Osteocyte (in vitro differentiated cells): ENCODE results near the gene C3orf20. TPM values are rescaled to one million over a fixed set of nuclear protein-coding genes. Genes with fewer than 3 reads are reported as not detected.

Experiments
- DNase-seq: peaks from one replicate; pipeline ENCODE4 v3.0.0; 2021; ENCODE audit warnings: mixed read lengths; ENCODE audit not compliant: unreplicated experiment; ENCODE audit errors: extremely low spot score
- H3K27ac Mint-ChIP-seq: one replicate; pipeline ENCODE4 v1.8.0; 2021; ENCODE audit warnings: mild to moderate bottlenecking, mixed read lengths; ENCODE audit not compliant: unreplicated experiment
- H3K27me3 Mint-ChIP-seq: one replicate; pipeline ENCODE4 v1.8.0; 2021; ENCODE audit warnings: mixed read lengths; ENCODE audit not compliant: unreplicated experiment
- H3K36me3 Mint-ChIP-seq: one replicate; pipeline ENCODE4 v1.8.0; 2021; ENCODE audit warnings: mixed read lengths; ENCODE audit not compliant: unreplicated experiment
- H3K4me1 Mint-ChIP-seq: one replicate; pipeline ENCODE4 v1.8.0; 2021; ENCODE audit warnings: mixed read lengths; ENCODE audit not compliant: unreplicated experiment
- H3K4me3 Mint-ChIP-seq: one replicate; pipeline ENCODE4 v1.8.0; 2021; ENCODE audit warnings: mild to moderate bottlenecking, moderate library complexity, mixed read lengths; ENCODE audit not compliant: unreplicated experiment
- H3K9me3 Mint-ChIP-seq: one replicate; pipeline ENCODE4 v1.8.0; 2021; ENCODE audit warnings: mixed read lengths; ENCODE audit not compliant: unreplicated experiment
- CTCF ChIP-seq: fragments of 200-600 bp; sonication (generic); IDR thresholded peaks from 2 replicates; pipeline ENCODE4 v1.5.0; 2021; ENCODE audit warnings: antibody characterized with exemption, mild to moderate bottlenecking, moderate library complexity
- total RNA-seq: library from RNA; stranded (reverse); gene quantifications from 2 replicates; pipeline ENCODE4 v1.2.1, GENCODE V29; 2021

Gene C3orf20
- total RNA-seq, 1 donor from 2014 or later, result not detected

GRCh38 chr3:14803981-14804834 is 129.3 kb downstream of the C3orf20 start:
- DNase-seq, result no peak
- Mint-ChIP-seq H3K27me3 (peaks cover 43% of the 10 kb centered on the region), H3K27ac (no peak overlapping the region), H3K4me3 (no peak overlapping the region), H3K36me3 (no peaks in the 10 kb centered on the region), H3K4me1 (no peaks in the 10 kb centered on the region), H3K9me3 (no peaks in the 10 kb centered on the region)
- no peak for TF ChIP-seq CTCF

- Mint-ChIP-seq H3K4me3 (no peak overlapping the region), H3K27ac (no peak overlapping the region), H3K9me3 (no peaks in the 10 kb centered on the region), H3K36me3 (no peaks in the 10 kb centered on the region), H3K27me3 (peaks cover 50% of the 10 kb centered on the region), H3K4me1 (no peaks in the 10 kb centered on the region)
- no peak for TF ChIP-seq CTCF
- no peak for DNase-seq
Measured at GRCh38 chr3:14804835-14805780, 130.2 kb downstream of the C3orf20 start.

GRCh38 chr3:14805961-14806537 is 131.1 kb downstream of the C3orf20 start:
- Mint-ChIP-seq H3K27ac (no peak overlapping the region), H3K27me3 (peaks cover 51% of the 10 kb centered on the region), H3K4me1 (peaks cover under 1% of the 10 kb centered on the region), H3K4me3 (no peak overlapping the region), H3K36me3 (no peaks in the 10 kb centered on the region), H3K9me3 (no peaks in the 10 kb centered on the region)
- TF ChIP-seq CTCF, result no peak
- no peak for DNase-seq

GRCh38 chr3:14806641-14807263 is 131.8 kb downstream of the C3orf20 start:
- DNase-seq, result no peak
- Mint-ChIP-seq H3K36me3 (no peaks in the 10 kb centered on the region), H3K4me3 (no peak overlapping the region), H3K9me3 (no peaks in the 10 kb centered on the region), H3K27me3 (peaks cover 58% of the 10 kb centered on the region), H3K4me1 (peaks cover 3% of the 10 kb centered on the region), H3K27ac (no peak overlapping the region)
- TF ChIP-seq CTCF, result no peak
